Measurements from ENCODE around the gene NOS1.
"Not testable (repeated sequence)": the region's sequence is repeated elsewhere in the genome, so short reads cannot be mapped to it uniquely, and the experiment has no call there.

Gene NOS1

GRCh38 chr12:117188121-117188665 is 173.2 kb downstream of the NOS1 start:
- 92% methylated on average over 12 of the region's 12 CpGs for WGBS
- H3K9ac ChIP-seq (ENCODE audit: low read length) = peak overlapping the region; percentile 90
- peaks cover 17% of the 10 kb centered on the region for H3K79me1 ChIP-seq (replicated peaks; ENCODE audit: low read length, poor library complexity, severe bottlenecking)

GRCh38 chr12:117187421-117187820 is 174.0 kb downstream of the NOS1 start:
- Histone ChIP-seq H2BK12ac (ENCODE audit: low read length in 2 of 2) (no peak overlapping the region), H3K14ac (ENCODE audit: low read length in 2 of 2) (no peak overlapping the region), H3K27me3 (ENCODE audit: control insufficient read depth in 1 of 2, insufficient read depth in 1 of 2, low read length in 2 of 2) (peaks cover 0 to 11% of the 10 kb centered on the region in 2 experiments), H3K4ac (ENCODE audit: low read depth in 1 of 2, low read length in 2 of 2) (no peak overlapping the region), H2BK120ac (ENCODE audit: low read depth, low read length) (no peak overlapping the region), H3K36me3 (ENCODE audit: control insufficient read depth in 1 of 2, insufficient read depth in 2 of 2, low read depth in 1 of 2, low read length in 2 of 2) (peaks cover 11 to 37% of the 10 kb centered on the region in 2 experiments), H2AK5ac (ENCODE audit: low read length, severe bottlenecking) (no peak overlapping the region), H3K23ac (ENCODE audit: low read length in 2 of 2) (no peak overlapping the region), H3K4me2 (ENCODE audit: low read length, poor library complexity, severe bottlenecking) (no peak overlapping the region), H3K79me1 (replicated peaks; ENCODE audit: low read length, poor library complexity, severe bottlenecking) (peaks cover 18% of the 10 kb centered on the region), H3K9ac (ENCODE audit: low read length) (no peak overlapping the region), H3K27ac (ENCODE audit: low read length, poor library complexity, severe bottlenecking) (no peak overlapping the region), H4K8ac (ENCODE audit: low read length) (no peak overlapping the region), H2BK5ac (ENCODE audit: low read depth, low read length, poor library complexity, severe bottlenecking) (no peak overlapping the region), H2BK15ac (ENCODE audit: low read depth, poor library complexity, severe bottlenecking) (no peak overlapping the region), H4K91ac (ENCODE audit: low read length) (no peak overlapping the region), H3K4me1 (ENCODE audit: control insufficient read depth, insufficient read depth, low read depth, low read length) (peaks cover 12% of the 10 kb centered on the region), H2AFZ (ENCODE audit: low read depth, low read length) (no peak overlapping the region), H3K18ac (ENCODE audit: low read depth in 1 of 2, low read length in 2 of 2) (no peak overlapping the region), H3K9me3 (ENCODE audit: control insufficient read depth, low read length) (no peaks in the 10 kb centered on the region), H3K4me3 (ENCODE audit: insufficient read depth in 1 of 2, low read depth in 1 of 2, low read length in 2 of 2) (no peak overlapping the region)
- WGBS = 93% methylated on average over 3 of the region's 4 CpGs
- peak; percentile 35 for DNase-seq

More at GRCh38 chr12:117188121-117188665, 173.2 kb downstream of the NOS1 start:
- Histone ChIP-seq H3K27ac (ENCODE audit: low read length, poor library complexity, severe bottlenecking) (no peak overlapping the region), H2AFZ (ENCODE audit: low read depth, low read length) (no peak overlapping the region), H3K23ac (ENCODE audit: low read length in 2 of 2) (no peak overlapping the region), H3K4me3 (ENCODE audit: insufficient read depth in 1 of 2, low read depth in 1 of 2, low read length in 2 of 2) (peak overlapping the region in 1 of 2 experiments; percentile 90), H3K36me3 (ENCODE audit: control insufficient read depth in 1 of 2, insufficient read depth in 2 of 2, low read depth in 1 of 2, low read length in 2 of 2) (peaks cover 6 to 32% of the 10 kb centered on the region in 2 experiments), H3K4me1 (ENCODE audit: control insufficient read depth, insufficient read depth, low read depth, low read length) (peaks cover 12% of the 10 kb centered on the region), H3K4me2 (ENCODE audit: low read length, poor library complexity, severe bottlenecking) (no peak overlapping the region), H3K14ac (ENCODE audit: low read length in 2 of 2) (no peak overlapping the region), H3K27me3 (ENCODE audit: control insufficient read depth in 1 of 2, insufficient read depth in 1 of 2, low read length in 2 of 2) (peaks cover 0 to 11% of the 10 kb centered on the region in 2 experiments), H2BK5ac (ENCODE audit: low read depth, low read length, poor library complexity, severe bottlenecking) (no peak overlapping the region), H2BK12ac (ENCODE audit: low read length in 2 of 2) (no peak overlapping the region), H3K4ac (ENCODE audit: low read depth in 1 of 2, low read length in 2 of 2) (no peak overlapping the region), H2AK5ac (ENCODE audit: low read length, severe bottlenecking) (no peak overlapping the region), H2BK120ac (ENCODE audit: low read depth, low read length) (no peak overlapping the region), H3K18ac (ENCODE audit: low read depth in 1 of 2, low read length in 2 of 2) (no peak overlapping the region), H3K9me3 (ENCODE audit: control insufficient read depth, low read length) (no peaks in the 10 kb centered on the region), H2BK15ac (ENCODE audit: low read depth, poor library complexity, severe bottlenecking) (no peak overlapping the region), H4K91ac (ENCODE audit: low read length) (no peak overlapping the region), H4K8ac (ENCODE audit: low read length) (no peak overlapping the region)
- DNase-seq = peak; percentile 22

GRCh38 chr12:117182866-117183265 is 178.6 kb downstream of the NOS1 start:
- WGBS = 100% methylated on average over 2 of the region's 3 CpGs

GRCh38 chr12:117181468-117181843 is 180.0 kb downstream of the NOS1 start:
- Histone ChIP-seq H3K79me1 (replicated peaks; ENCODE audit: low read length, poor library complexity, severe bottlenecking) (peaks cover 22% of the 10 kb centered on the region), H3K36me3 (ENCODE audit: control insufficient read depth in 1 of 2, insufficient read depth in 2 of 2, low read depth in 1 of 2, low read length in 2 of 2) (peaks cover 25 to 85% of the 10 kb centered on the region in 2 experiments)
- not testable (repeated sequence) for H3K4ac ChIP-seq (ENCODE audit: low read depth in 1 of 2, low read length in 2 of 2); H2BK12ac ChIP-seq (ENCODE audit: low read length in 2 of 2); H2BK5ac ChIP-seq (ENCODE audit: low read depth, low read length, poor library complexity, severe bottlenecking); H4K91ac ChIP-seq (ENCODE audit: low read length); H3K23ac ChIP-seq (ENCODE audit: low read length in 2 of 2); H2AFZ ChIP-seq (ENCODE audit: low read depth, low read length); H3K4me2 ChIP-seq (ENCODE audit: low read length, poor library complexity, severe bottlenecking); H3K9me3 ChIP-seq (ENCODE audit: control insufficient read depth, low read length); H3K27ac ChIP-seq (ENCODE audit: low read length, poor library complexity, severe bottlenecking); H3K14ac ChIP-seq (ENCODE audit: low read length in 2 of 2); H3K27me3 ChIP-seq (ENCODE audit: control insufficient read depth in 1 of 2, insufficient read depth in 1 of 2, low read length in 2 of 2); H3K4me3 ChIP-seq (ENCODE audit: insufficient read depth in 1 of 2, low read depth in 1 of 2, low read length in 2 of 2); H2AK5ac ChIP-seq (ENCODE audit: low read length, severe bottlenecking); H4K8ac ChIP-seq (ENCODE audit: low read length); H3K18ac ChIP-seq (ENCODE audit: low read depth in 1 of 2, low read length in 2 of 2); DNase-seq; H2BK120ac ChIP-seq (ENCODE audit: low read depth, low read length); H3K4me1 ChIP-seq (ENCODE audit: control insufficient read depth, insufficient read depth, low read depth, low read length); H2BK15ac ChIP-seq (ENCODE audit: low read depth, poor library complexity, severe bottlenecking); H3K9ac ChIP-seq (ENCODE audit: low read length)
- WGBS = 99% methylated on average over 8 of the region's 8 CpGs

More at GRCh38 chr12:117182866-117183265, 178.6 kb downstream of the NOS1 start:
- Histone ChIP-seq H3K4me3 (ENCODE audit: insufficient read depth in 1 of 2, low read depth in 1 of 2, low read length in 2 of 2) (no peak overlapping the region), H3K23ac (ENCODE audit: low read length in 2 of 2) (no peak overlapping the region), H4K8ac (ENCODE audit: low read length) (no peak overlapping the region), H2AK5ac (ENCODE audit: low read length, severe bottlenecking) (no peak overlapping the region), H3K27ac (ENCODE audit: low read length, poor library complexity, severe bottlenecking) (no peak overlapping the region), H3K18ac (ENCODE audit: low read depth in 1 of 2, low read length in 2 of 2) (no peak overlapping the region), H2BK5ac (ENCODE audit: low read depth, low read length, poor library complexity, severe bottlenecking) (no peak overlapping the region), H3K9me3 (ENCODE audit: control insufficient read depth, low read length) (peaks cover 7% of the 10 kb centered on the region), H3K79me1 (replicated peaks; ENCODE audit: low read length, poor library complexity, severe bottlenecking) (peaks cover 23% of the 10 kb centered on the region), H2BK120ac (ENCODE audit: low read depth, low read length) (no peak overlapping the region), H2BK15ac (ENCODE audit: low read depth, poor library complexity, severe bottlenecking) (no peak overlapping the region), H3K36me3 (ENCODE audit: control insufficient read depth in 1 of 2, insufficient read depth in 2 of 2, low read depth in 1 of 2, low read length in 2 of 2) (peaks cover 24 to 75% of the 10 kb centered on the region in 2 experiments), H2AFZ (ENCODE audit: low read depth, low read length) (no peak overlapping the region), H3K4me2 (ENCODE audit: low read length, poor library complexity, severe bottlenecking) (no peak overlapping the region), H3K14ac (ENCODE audit: low read length in 2 of 2) (no peak overlapping the region), H3K4ac (ENCODE audit: low read depth in 1 of 2, low read length in 2 of 2) (no peak overlapping the region), H3K27me3 (ENCODE audit: control insufficient read depth in 1 of 2, insufficient read depth in 1 of 2, low read length in 2 of 2) (no peaks in the 10 kb centered on the region), H3K9ac (ENCODE audit: low read length) (no peak overlapping the region), H2BK12ac (ENCODE audit: low read length in 2 of 2) (no peak overlapping the region), H3K4me1 (ENCODE audit: control insufficient read depth, insufficient read depth, low read depth, low read length) (no peaks in the 10 kb centered on the region), H4K91ac (ENCODE audit: low read length) (no peak overlapping the region)
- DNase-seq = no peak
